ENCODE measurements around the gene ADTRP.

The ADTRP gene

DNA sequence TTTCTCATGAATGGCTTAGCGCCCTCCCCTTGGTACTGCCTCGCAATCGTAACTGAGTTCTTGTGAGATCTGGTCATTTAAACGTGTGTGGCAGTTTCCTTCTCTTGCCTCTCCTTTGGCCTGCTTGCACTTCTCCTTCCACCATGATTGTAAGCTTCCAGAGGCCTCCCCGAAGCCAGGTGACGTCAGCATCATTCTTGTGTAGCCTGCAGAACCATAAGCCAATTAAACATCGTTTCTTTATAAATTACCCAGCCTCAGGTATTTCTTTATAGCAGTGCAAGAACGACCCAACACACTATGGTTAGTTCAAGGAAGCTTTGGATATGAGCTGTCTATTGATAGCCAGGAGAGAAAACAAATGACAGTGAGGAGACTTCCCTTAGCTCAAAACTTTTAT, 29.5 kb upstream of the ADTRP start:
- no peaks in the 10 kb centered on the region for H3K9me3 ChIP-seq

DNA sequence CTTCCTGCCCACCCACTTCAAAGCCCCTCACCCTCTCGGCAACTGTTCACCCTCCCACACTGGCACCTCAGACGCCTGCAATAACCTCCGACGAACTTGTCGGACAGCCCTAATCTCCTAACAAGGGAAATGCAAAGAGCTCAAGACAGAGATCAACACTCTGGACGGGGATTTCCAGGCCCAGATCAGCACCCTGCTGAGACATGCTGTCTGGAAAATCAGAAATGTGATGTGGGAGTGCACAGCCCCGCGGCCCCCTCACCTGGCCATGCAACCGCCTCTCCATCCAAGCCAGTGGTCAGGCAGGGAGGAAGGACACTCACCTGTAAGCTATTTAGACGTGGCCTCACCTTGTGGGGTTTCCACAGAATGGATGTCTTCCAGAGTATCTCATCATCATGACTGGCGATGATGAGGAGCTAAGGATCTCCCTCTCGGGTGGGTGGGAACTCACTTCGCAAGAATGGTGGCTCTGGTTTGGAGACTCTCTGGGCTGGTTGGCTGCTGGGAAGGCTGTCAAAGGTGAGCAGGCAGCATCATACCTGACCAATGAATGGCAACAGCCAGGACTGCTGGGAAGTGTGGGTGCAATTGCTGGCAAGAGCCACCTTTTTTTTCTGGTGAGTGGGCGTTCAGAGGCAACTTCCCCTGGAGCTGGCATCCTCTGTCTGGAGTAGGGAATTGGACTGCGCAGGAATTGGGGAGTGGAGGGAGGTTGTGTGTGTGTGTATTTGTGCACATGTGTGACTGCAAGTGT, 28.1 kb upstream of the ADTRP start:
- Histone ChIP-seq H3K27me3 (no peaks in the 10 kb centered on the region), H3K36me3 (no peaks in the 10 kb centered on the region), H3K27ac (no peak overlapping the region), H3K4me1 (ENCODE audit: control insufficient read depth in 1 of 2, insufficient read depth in 1 of 2, low read depth in 1 of 2, low read length in 1 of 2) (no peaks in the 10 kb centered on the region), H3K9me3 (no peaks in the 10 kb centered on the region), H3K4me3 (ENCODE audit: low read depth in 1 of 2, low read length in 1 of 2) (no peak overlapping the region)
- TF ChIP-seq, protein P1, sequence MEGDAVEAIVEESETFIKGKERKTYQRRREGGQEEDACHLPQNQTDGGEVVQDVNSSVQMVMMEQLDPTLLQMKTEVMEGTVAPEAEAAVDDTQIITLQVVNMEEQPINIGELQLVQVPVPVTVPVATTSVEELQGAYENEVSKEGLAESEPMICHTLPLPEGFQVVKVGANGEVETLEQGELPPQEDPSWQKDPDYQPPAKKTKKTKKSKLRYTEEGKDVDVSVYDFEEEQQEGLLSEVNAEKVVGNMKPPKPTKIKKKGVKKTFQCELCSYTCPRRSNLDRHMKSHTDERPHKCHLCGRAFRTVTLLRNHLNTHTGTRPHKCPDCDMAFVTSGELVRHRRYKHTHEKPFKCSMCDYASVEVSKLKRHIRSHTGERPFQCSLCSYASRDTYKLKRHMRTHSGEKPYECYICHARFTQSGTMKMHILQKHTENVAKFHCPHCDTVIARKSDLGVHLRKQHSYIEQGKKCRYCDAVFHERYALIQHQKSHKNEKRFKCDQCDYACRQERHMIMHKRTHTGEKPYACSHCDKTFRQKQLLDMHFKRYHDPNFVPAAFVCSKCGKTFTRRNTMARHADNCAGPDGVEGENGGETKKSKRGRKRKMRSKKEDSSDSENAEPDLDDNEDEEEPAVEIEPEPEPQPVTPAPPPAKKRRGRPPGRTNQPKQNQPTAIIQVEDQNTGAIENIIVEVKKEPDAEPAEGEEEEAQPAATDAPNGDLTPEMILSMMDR (IDR thresholded peaks at IDR 0.05): no peak

More for the DNA sequence above, 29.5 kb upstream of the ADTRP start:
- H3K36me3 ChIP-seq: no peaks in the 10 kb centered on the region
- H3K27me3 ChIP-seq: no peaks in the 10 kb centered on the region
- no peaks in the 10 kb centered on the region for H3K4me1 ChIP-seq (ENCODE audit: control insufficient read depth in 1 of 2, insufficient read depth in 1 of 2, low read depth in 1 of 2, low read length in 1 of 2)
- no peak overlapping the region for H3K4me3 ChIP-seq (ENCODE audit: low read depth in 1 of 2, low read length in 1 of 2)
- H3K27ac ChIP-seq: no peak overlapping the region
- TF ChIP-seq, protein P1 (IDR thresholded peaks at IDR 0.05): no peak

DNA sequence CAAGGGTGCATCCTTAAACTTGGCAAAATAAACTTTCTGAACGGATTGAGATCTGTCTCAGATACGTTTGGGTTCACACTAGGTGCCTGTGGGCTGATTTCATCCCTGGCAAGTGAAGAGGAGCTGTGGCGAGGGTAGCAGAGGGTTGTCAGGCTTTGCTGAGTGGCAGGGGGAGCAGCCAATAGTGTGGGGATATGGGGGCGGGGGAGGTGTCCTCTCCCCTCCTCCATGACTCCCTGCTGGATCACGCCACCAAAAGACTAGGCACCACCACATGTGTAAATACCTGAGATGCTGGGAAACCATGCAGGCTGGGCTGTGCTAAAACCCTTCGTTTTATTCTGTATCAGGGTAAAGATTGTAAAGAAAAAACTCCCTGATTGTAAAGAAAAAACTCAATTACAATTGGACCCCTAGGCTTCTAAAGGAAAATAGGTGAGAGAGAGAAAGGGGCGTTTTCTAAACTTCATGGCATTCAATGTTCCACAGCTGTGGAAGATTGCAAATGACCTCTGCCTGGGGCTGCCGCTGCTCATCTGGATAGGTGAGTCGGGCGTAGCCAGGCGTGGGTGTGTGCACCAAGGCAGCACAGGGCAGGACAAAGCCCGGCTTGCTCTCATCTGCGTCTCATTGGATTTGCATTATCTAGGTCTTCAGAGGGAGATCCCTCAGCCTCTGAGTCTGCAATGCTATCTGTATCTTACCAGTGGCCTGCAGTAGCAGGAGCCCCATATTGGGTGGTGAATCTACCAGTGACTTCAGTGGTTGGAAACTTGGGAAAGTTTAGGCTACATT, 26.9 kb upstream of the ADTRP start:
- Histone ChIP-seq H3K4me1 (ENCODE audit: control insufficient read depth in 1 of 2, insufficient read depth in 1 of 2, low read depth in 1 of 2, low read length in 1 of 2) (no peaks in the 10 kb centered on the region), H3K36me3 (no peaks in the 10 kb centered on the region), H3K27ac (no peak overlapping the region), H3K9me3 (no peaks in the 10 kb centered on the region), H3K27me3 (no peaks in the 10 kb centered on the region), H3K4me3 (ENCODE audit: low read depth in 1 of 2, low read length in 1 of 2) (no peak overlapping the region)
- TF ChIP-seq, protein P1 (IDR thresholded peaks at IDR 0.05): no peak

DNA sequence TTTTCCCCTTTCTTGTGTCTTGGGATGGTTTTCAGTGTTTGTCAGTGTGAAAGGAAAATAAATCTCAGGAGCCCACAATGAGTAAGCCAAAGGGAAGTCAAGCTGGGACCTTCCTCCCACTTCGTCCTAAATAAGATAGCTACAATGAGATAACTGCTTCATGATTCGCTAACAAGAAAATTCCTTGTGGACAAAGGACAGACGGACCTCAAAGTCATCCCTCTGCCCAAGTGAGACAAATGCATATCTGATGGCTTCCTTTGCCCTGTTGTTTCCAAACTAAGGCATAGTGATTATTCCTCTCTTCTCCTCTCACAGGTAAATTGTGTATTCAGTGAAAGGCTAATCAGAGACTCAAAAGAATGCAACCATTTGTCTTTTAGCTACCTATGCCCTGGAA, 26.1 kb upstream of the ADTRP start:
- Histone ChIP-seq H3K36me3 (no peaks in the 10 kb centered on the region), H3K27me3 (no peaks in the 10 kb centered on the region), H3K27ac (no peak overlapping the region), H3K4me1 (ENCODE audit: control insufficient read depth in 1 of 2, insufficient read depth in 1 of 2, low read depth in 1 of 2, low read length in 1 of 2) (no peaks in the 10 kb centered on the region), H3K4me3 (ENCODE audit: low read depth in 1 of 2, low read length in 1 of 2) (no peak overlapping the region), H3K9me3 (no peaks in the 10 kb centered on the region)
- TF ChIP-seq, protein P1 (IDR thresholded peaks at IDR 0.05): no peak

DNA sequence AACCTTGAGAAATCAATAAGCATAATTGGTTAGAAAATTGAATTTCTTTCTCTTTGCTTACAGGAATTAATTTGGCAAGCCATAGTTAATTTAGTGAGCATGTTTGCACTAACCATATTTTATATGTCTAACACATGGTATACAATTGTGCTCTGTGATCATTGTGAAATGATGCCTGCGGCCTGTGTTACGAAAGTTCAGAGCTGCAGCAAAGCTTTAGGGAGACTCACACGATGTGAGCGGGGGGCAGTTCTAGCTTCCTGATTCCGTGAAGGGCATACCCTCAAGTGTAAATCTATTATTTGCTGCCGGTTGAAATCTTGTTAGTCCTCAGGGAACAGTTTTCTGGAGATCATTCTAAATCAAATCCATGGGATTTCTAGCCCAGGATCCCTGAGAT, 25.5 kb upstream of the ADTRP start:
- Histone ChIP-seq H3K4me3 (ENCODE audit: low read depth in 1 of 2, low read length in 1 of 2) (no peak overlapping the region), H3K4me1 (ENCODE audit: control insufficient read depth in 1 of 2, insufficient read depth in 1 of 2, low read depth in 1 of 2, low read length in 1 of 2) (no peaks in the 10 kb centered on the region), H3K27me3 (no peaks in the 10 kb centered on the region), H3K9me3 (no peaks in the 10 kb centered on the region), H3K27ac (no peak overlapping the region), H3K36me3 (no peaks in the 10 kb centered on the region)
- TF ChIP-seq, protein P1 (IDR thresholded peaks at IDR 0.05): no peak

All from neutrophil (primary cell).